Upper lobe of right lung (tissue), 1 donor: Measurements from ENCODE around the gene EMILIN2. TPM values are rescaled to one million over a fixed set of nuclear protein-coding genes. Genes with fewer than 3 reads are reported as not detected.

Source experiments
- ATAC-seq: fragments of 200-7000 bp; cut with Tn5 transposase; one replicate; pipeline ENCODE4 v1.9.1; 2020; ENCODE audit warnings: mild to moderate bottlenecking, moderate library complexity
- DNase-seq: peaks from one replicate; pipeline ENCODE4 v3.0.0-alpha.2; 2020
- H3K27ac ChIP-seq: fragments of 200-600 bp; one replicate; pipeline ENCODE4 v1.8.0; 2022
- H3K27me3 ChIP-seq: fragments of 200-600 bp; one replicate; pipeline ENCODE4 v1.8.0; 2022; ENCODE audit warnings: mild to moderate bottlenecking
- H3K36me3 ChIP-seq: fragments of 200-600 bp; one replicate; pipeline ENCODE4 v1.8.0; 2022
- H3K4me1 ChIP-seq: fragments of 200-600 bp; one replicate; pipeline ENCODE4 v1.8.0; 2022
- H3K4me3 ChIP-seq: fragments of 200-600 bp; one replicate; pipeline ENCODE4 v1.8.0; 2022; ENCODE audit warnings: mild to moderate bottlenecking
- H3K9me3 ChIP-seq: fragments of 200-600 bp; one replicate; pipeline ENCODE4 v1.8.0; 2022
- intact Hi-C: fragments of 100-400 bp; cut with DNase I; formaldehyde crosslinking; loops from one replicate; pipeline ENCODE4 v1.11.0; 2022
- total RNA-seq: library from RNA; stranded (reverse); fragmentation: NEBNext Ultra II Directional; extraction: Animal tissue kit (Norgen Biotek cat#: 25700); gene quantifications from one replicate; pipeline ENCODE4 v1.2.1, GENCODE V29; 2021
- TF ChIP-seq, protein P1 (sequence below): fragments of 200-600 bp; IDR thresholded peaks from one replicate; pipeline ENCODE4 v1.8.0; 2022; ENCODE audit warnings: antibody characterized with exemption
- donor health status: DM: no; HTN: yes; CAD: no; lungs with severe emphysema.

The EMILIN2 gene
- total RNA-seq, 1 donor from 2014 or later: 35.2 TPM

DNA sequence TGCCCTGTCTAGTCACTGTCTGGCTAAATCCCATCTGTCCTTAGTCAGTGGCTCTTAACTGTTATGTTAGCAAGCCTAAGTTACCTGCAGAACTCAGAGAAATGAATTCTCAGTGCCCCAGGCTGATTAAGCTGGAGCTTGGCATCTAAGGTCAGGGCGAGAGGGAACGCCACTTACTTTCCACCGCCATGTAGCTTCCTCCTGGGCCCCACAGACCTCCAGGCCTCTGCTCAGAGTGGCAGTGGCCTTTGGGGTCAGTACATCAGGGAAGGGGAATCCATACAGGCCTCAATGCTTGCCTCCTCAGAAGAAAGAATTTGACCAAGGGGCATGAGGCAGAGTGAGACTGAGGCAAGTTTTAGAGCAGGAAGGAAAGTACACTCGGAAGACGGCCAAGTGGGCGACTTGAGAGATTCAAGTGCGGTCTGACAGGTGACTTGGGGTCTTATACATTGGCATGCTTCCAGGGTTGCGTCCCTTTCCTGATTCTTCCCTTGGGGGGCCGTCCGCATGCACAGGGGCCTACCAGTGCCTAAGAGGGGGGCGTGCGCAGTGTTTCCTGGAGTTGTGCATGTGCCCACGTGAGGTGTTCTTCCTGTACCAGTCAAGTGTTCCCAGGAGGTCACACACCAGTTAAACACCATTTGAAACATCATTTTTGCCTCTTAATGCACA, 64.1 kb downstream of the EMILIN2 start:
- no peaks in the 10 kb centered on the region for H3K9me3 ChIP-seq
- intact Hi-C loops: no loop called here
- ATAC-seq (no peak), DNase-seq (no peak)
- H3K36me3 ChIP-seq: peaks cover 66% of the 10 kb centered on the region
- H3K27ac ChIP-seq: no peak overlapping the region
- H3K4me1 ChIP-seq: peaks cover 13% of the 10 kb centered on the region
- no peak overlapping the region for H3K4me3 ChIP-seq
- H3K27me3 ChIP-seq: no peaks in the 10 kb centered on the region
- TF ChIP-seq, protein P1, sequence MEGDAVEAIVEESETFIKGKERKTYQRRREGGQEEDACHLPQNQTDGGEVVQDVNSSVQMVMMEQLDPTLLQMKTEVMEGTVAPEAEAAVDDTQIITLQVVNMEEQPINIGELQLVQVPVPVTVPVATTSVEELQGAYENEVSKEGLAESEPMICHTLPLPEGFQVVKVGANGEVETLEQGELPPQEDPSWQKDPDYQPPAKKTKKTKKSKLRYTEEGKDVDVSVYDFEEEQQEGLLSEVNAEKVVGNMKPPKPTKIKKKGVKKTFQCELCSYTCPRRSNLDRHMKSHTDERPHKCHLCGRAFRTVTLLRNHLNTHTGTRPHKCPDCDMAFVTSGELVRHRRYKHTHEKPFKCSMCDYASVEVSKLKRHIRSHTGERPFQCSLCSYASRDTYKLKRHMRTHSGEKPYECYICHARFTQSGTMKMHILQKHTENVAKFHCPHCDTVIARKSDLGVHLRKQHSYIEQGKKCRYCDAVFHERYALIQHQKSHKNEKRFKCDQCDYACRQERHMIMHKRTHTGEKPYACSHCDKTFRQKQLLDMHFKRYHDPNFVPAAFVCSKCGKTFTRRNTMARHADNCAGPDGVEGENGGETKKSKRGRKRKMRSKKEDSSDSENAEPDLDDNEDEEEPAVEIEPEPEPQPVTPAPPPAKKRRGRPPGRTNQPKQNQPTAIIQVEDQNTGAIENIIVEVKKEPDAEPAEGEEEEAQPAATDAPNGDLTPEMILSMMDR: no peak

DNA sequence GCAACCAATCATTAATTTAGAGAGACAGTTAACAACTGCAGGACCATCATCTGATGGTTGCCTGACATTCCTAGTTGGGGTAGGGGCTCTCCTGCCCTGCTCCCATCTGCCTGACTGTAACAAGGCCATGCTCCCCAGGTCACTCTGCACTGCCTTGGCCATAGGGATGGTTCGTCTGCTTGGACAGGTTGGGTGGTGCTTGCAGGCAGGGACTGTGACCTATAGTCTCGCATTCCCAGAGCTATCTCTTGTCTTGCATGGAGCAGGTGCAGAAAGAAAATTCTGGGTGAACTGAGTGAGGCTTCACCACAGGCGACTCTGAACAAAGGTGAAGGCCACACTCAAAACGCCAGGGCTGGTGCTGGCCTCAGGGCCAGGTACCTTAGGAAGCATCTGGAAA, 64.7 kb downstream of the EMILIN2 start:
- Histone ChIP-seq H3K4me3 (no peak overlapping the region), H3K4me1 (peaks cover 15% of the 10 kb centered on the region), H3K36me3 (peaks cover 72% of the 10 kb centered on the region), H3K27me3 (no peaks in the 10 kb centered on the region), H3K27ac (no peak overlapping the region), H3K9me3 (no peaks in the 10 kb centered on the region)
- intact Hi-C loops: no loop called here
- ATAC-seq (no peak), DNase-seq (no peak)
- TF ChIP-seq, protein P1: no peak

DNA sequence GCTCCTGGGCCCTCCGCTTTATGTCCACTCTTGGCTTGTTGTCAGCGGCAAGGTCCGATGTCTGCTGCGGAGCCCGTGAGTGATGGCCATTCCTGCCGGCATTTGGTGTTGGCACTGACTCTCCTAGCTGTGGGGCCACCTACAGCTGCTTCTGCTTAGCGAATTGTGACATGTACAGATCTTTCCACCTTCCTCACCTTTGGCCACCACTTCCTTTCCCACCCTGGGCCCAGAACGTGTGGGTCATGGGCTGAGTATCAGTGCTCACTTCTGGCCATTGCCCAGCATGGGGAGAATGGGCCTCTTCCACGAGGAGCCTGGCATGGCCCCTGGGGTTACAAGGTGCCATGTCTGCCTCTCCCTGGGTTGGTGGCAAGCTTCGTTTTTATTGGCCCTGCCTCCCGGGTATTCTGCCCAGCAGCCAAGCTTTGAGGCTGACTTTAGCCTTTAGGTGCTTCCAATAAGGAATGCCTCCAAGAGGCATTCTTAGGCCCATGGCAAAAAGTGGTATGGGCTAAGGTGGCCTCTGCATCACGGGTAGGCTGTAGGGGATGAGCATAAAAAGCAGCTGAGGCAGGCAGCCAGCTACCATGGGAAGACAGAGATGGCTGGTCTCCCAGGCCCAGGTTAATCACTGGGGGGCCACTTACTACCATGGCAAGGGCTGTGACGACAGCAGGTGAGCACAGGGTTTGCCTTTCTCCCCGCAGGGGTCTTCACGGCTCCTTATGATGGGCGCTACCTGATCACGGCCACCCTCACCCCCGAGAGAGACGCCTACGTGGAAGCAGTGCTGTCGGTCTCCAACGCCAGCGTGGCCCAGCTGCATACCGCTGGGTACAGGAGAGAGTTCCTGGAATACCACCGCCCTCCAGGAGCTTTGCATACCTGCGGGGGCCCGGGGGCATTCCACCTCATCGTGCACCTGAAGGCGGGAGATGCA, 65.8 kb downstream of the EMILIN2 start:
- Histone ChIP-seq H3K27ac (no peak overlapping the region), H3K4me1 (peaks cover 20% of the 10 kb centered on the region), H3K27me3 (no peaks in the 10 kb centered on the region), H3K9me3 (no peaks in the 10 kb centered on the region), H3K4me3 (no peak overlapping the region), H3K36me3 (peaks cover 78% of the 10 kb centered on the region)
- DNase-seq (no peak), ATAC-seq (no peak)
- intact Hi-C loops: no loop called here
- TF ChIP-seq, protein P1: no peak

DNA sequence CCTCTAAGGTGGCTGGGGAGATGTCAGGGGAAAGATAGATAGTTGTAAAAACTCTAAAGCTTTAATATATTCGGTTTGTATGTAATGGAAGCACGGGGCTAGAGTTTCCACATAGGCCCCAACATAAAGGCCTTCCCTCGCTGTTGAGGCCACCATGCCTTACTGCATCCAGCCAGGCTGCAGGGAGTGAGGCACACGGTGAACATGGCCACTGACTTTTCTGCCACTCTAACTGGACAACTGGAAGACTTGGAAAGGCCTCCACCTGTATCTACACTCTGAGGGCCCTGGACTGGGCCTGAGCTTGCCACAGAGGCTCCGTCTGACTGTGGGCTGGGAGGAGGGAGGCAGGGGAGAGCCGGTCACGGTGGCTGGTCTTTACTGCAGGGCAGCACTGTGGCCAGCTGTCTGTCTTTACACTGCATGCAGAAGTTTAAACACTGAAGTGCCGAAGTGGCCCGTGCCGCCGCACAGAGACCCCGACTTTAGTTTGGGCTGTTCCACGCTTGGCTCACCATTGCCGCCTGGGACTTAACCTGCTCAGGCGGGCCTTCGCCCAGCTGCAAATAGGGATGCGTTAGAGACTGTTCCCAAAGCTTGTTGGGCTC, 66.7 kb downstream of the EMILIN2 start:
- no peak overlapping the region for H3K4me3 ChIP-seq
- TF ChIP-seq, protein P1: no peak
- ATAC-seq (no peak), DNase-seq (no peak)
- no peaks in the 10 kb centered on the region for H3K27me3 ChIP-seq
- intact Hi-C loops: no loop called here
- peaks cover 19% of the 10 kb centered on the region for H3K4me1 ChIP-seq
- H3K27ac ChIP-seq: no peak overlapping the region
- H3K9me3 ChIP-seq: no peaks in the 10 kb centered on the region
- peaks cover 80% of the 10 kb centered on the region for H3K36me3 ChIP-seq

DNA sequence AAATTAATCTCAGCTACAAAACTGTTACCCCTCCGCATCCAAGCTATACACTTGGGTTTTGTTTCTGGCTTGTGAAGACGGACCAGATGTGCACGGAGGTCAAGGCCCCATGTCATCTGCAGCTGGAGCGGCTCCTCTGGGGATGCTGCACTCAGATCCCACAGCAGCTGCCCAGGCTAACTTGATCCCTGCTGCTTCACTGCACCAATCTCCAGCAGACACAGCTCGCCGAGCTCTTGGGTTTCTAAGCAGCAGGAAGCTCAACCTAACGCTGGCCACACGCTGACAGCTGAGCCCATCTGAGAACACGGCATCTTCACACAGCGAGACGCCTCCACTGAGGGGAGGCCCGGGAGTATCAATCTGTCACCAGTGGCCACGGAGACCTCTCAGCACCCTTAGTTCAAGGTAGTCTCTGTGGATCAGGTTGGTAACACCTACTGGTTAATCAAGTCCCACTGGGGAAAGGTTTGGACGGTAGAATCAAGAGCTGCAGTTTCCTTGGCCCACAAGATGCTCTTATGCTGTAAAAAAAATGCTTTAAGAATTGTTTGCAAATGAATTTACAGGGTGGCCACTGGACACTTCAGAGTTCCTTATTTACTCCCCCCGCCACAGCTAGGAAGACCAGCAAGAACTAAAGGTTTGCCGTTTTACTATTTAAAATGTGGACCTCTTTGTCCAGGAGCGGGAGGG, 67.5 kb downstream of the EMILIN2 start:
- Histone ChIP-seq H3K27ac (no peak overlapping the region), H3K9me3 (no peaks in the 10 kb centered on the region), H3K4me3 (no peak overlapping the region), H3K36me3 (peaks cover 84% of the 10 kb centered on the region), H3K27me3 (no peaks in the 10 kb centered on the region), H3K4me1 (peaks cover 19% of the 10 kb centered on the region)
- DNase-seq: no peak
- ATAC-seq: no peak
- intact Hi-C loops: no loop called here
- TF ChIP-seq, protein P1: no peak
